Measurements from ENCODE around the gene PAPPA2.

Gene PAPPA2

DNA sequence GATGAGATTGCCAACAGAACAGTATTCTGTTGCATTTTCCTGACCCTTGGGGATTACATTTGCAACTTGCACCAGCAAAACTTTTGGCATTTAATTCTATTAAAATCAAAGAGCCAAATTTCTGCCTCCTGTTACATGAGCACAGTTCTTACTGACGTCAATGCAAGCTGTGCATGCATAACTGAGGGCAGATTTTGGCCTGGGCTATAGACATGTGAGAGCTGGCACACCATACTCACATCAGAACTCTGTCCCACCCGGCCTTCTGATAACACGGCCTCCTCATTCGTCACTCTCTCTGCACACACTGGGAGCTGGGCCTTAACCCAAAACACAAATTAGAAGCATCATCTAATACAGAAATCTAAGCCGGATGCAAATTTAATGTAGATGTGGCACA lies 31.5 kb downstream of the PAPPA2 start:
- DNase-seq (ENCODE audit: low read depth): no peak

DNA sequence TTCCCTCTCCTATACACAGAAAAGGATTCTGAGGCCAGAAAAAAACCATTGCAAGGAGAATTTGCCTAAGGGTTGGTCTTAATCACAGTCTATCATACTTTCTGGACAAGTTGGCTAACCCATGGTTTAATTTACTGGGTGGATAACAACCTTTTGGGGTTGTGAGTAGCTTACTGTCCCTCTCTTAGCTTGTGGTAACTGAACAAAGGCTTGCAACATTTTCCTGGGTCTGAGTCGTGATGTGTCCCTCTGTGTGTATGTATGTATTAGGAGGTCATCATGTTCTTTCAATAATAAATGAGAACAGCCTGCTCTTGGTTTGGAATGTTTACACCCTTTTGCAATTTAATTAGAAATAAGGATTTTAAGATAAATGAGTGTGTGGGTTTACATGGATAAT lies 36.7 kb downstream of the PAPPA2 start:
- DNase-seq (ENCODE audit: low read depth): no peak

DNA sequence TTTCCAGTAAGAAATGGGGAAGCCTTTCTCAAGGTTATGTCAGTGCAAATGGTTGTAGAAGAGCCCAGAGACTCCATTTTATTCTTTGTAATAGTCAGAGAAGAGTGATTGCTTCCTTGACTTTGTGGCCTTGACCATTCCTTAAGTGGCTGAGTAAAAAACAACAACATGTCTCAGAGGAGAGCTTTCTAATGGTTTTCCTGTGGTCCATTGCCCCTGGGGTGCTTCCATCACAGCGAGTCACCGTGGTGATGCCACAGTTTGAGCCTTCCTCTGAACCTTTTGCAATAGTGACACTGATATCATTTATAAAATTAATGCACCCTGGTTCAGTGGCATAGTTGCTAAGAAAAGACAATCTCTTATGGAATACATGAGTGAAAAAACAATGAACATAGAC lies 38.6 kb downstream of the PAPPA2 start:
- DNase-seq (ENCODE audit: low read depth): no peak

- no peak for DNase-seq (ENCODE audit: low read depth)
Measured at GRCh38 chr1:176504848-176505553, 42.0 kb downstream of the PAPPA2 start.

DNA sequence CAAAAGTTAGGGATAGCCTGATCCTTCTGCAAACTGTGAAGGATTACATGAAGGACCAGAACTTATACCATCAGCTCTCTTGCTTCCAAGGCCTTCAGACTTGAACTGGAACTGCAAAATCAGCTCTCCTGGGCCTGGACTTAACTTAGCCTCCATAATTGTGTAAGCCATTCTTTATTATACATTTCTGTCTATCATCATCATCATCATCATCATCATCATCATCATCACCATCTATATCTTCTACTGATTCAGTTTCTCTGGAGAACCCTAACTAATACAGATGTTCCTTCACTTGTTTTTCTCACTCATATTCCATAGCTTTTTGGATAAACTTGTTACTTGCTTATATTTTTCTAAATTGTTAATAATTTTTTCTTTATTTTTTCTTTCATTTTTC lies 50.0 kb downstream of the PAPPA2 start:
- DNase-seq (ENCODE audit: low read depth): no peak

DNA sequence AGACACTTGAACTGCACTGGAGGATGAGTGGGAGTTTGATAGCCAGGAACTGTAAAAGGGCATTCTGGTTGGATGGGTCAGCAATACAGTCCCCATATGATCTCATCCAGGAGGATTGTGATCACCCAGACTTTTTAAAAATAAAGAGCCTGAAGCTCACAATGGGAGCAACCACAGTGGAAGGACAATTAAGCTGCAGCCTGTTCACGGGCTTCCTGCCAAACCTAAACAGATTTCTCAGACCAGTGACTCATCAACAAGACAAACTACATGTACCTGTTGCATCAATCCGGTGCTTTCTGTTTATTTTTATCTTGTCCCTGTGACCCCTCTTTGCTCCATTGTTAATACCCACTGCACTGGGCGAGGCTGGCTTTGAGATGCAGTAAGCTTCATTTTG lies 52.3 kb downstream of the PAPPA2 start:
- no peak for DNase-seq (ENCODE audit: low read depth)

DNA sequence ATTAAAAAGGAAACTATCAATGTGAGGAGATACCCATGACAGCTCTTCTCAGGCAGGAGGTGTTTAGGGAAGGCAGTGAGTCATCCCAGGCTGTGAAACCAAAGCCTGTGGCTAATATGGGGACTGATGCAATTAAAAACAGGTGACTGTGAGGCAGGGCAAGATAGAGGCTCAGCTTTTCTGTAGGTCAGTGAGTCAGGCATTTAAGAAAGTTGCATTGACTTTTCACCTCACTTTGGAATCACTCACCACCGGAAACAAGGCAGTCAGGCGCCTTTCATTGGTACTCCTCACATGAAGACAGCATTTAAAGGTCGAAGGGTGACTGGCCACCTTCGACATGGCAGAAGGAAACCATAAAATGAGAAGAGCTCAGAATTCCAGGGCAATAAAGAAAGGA lies 54.5 kb downstream of the PAPPA2 start:
- DNase-seq (ENCODE audit: low read depth): no peak

- no peak for DNase-seq (ENCODE audit: low read depth)
Measured at GRCh38 chr1:176521211-176521610, 58.2 kb downstream of the PAPPA2 start.

DNA sequence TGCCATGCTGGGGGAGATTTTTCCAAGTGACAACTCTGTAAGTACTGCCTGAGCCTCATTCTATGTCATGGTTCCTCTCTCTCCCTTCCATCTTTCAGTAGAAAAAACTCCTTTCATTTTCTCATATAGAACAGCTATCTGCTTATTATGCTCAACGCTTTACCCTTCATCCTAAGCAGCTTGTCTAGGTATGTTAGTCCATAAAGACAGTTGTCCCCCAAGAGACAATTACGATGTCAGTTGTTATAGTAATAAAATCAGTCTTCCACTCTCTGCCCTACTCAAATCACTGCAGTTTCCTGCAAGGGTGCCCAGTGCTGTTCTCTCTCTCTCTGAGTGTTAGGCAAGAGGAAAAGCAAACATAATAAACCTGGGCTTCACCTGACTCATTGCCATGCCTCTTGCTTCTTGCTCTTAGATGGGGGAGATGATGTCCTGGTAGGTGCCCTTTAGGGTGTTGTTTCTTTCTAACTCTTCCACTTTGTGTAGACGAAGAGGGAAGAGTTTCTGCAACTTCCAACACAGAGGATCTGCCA lies 59.4 kb downstream of the PAPPA2 start:
- DNase-seq (ENCODE audit: low read depth): no peak

GRCh38 chr1:176529395-176530090 lies 66.6 kb downstream of the PAPPA2 start:
- no peak for DNase-seq (ENCODE audit: low read depth)

- DNase-seq (ENCODE audit: low read depth): no peak
Measured at GRCh38 chr1:176531036-176531435, 68.1 kb downstream of the PAPPA2 start.

GRCh38 chr1:176531921-176532897 lies 69.2 kb downstream of the PAPPA2 start:
- DNase-seq (ENCODE audit: low read depth): no peak

- DNase-seq (ENCODE audit: low read depth): no peak
Measured at GRCh38 chr1:176533020-176533419, 70.0 kb downstream of the PAPPA2 start.

DNA sequence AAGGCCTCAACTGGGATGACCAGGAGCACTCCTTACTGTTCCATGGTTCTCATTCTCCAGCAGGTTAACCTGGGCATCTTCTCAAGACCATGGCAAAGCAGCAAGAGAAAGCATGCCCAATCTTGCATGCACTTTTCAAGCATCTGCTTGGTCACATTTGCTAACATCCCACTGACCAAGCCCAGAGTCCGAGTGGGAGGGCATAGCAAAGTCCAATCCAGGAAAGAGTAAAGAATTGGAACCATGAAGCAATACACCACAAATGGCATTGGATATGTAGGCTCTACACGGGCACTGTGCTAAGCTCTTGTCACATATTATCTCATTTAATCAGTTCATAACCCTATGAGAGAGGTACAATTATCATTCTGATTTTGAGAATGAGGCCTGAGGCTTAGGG lies 73.6 kb downstream of the PAPPA2 start:
- DNase-seq (ENCODE audit: low read depth): no peak

DNA sequence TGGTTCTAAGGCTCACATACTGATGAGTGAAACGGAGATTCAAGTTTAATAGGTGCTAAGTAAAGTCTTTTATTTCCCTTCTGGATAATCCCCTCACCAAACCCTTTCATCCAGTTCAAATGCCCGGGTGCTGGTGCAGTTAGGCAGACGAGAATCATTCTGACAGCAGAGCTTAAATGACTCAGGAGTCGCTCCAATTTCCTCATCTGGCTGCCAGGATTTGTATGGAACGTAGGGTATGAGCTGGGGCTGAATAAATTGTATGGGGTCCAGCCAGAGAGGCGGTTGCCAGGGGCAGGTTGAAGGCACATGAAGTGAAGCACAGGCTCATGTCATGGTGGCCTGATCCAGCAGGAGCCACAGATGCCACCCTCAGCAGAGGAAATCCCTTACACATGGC lies 76.0 kb downstream of the PAPPA2 start:
- no peak for DNase-seq (ENCODE audit: low read depth)

GRCh38 chr1:176540428-176540827 lies 77.5 kb downstream of the PAPPA2 start:
- DNase-seq (ENCODE audit: low read depth): no peak

DNA sequence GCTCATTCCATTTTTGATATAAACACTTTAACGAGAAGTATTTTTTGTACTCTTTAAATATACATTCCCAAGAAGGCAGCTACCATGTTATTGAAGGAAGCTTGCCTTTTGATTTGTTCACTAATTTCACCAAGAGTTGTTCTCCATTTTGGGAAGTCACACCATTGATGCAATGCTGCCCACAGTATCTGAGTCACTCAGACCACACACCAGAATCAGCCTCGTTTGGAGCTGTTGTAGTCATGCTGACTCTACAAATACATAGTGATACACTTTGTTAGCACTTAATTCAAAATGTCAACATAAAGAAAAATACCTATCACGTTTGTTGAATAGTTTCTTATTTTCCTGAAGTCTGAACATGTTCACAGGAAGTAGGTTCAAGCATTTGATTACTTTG lies 78.7 kb downstream of the PAPPA2 start:
- no peak for DNase-seq (ENCODE audit: low read depth)

DNA sequence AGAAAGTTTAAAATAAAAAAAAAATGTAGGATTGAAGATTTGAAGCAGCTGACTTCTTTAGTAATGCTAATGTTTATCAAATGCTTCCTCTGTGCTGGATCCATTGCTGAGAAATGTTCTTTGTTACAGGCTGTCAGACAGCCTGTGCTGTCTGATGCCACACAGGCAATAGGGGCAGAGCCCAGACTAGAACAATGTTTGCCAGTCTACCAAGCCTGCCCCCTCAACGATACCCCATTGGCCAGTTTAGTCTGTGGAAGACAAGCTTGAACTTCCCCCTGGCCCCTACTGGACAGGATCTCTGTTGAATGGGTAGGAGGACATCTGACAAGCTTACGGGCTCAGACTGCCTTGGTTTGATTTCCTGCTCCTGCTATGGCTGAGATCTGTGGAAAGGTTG lies 79.4 kb downstream of the PAPPA2 start:
- no peak for DNase-seq (ENCODE audit: low read depth)

DNA sequence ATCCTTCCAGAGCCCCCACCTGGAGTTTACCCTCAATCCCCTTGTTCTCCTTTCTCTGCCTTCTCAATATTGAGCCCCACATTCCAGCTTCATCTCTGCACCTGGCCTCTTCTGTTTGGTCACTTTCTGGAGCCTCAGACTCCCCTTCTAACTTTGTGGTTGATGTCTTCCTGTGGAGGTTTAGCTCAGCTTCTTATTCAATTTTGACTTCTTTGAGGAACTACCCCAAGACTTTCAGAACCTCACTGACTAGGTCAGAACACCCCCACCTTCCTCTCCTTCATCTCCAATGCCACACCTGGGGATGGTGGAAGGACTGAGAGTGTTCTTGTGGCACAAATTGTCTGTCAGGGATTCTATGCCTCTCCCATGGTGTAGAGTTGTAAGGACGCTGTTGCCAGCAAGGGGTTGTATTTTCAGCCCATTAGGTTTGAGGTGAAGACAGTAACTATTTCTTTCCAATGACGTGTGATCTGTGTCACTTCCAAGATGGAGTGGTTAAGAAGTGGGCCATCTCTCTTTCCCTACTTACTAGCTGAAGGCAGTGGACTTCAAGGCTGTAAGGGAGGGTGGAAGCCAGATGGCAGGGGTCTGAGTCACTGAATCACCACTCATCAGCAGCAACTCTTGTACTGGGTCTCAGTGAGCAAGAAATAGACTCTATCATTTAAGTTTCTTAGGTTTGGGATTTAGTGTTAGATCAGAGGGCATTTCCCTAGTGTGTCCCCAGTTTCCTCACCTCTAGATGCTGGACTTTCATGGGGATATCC lies 80.6 kb downstream of the PAPPA2 start:
- DNase-seq (ENCODE audit: low read depth): no peak

DNA sequence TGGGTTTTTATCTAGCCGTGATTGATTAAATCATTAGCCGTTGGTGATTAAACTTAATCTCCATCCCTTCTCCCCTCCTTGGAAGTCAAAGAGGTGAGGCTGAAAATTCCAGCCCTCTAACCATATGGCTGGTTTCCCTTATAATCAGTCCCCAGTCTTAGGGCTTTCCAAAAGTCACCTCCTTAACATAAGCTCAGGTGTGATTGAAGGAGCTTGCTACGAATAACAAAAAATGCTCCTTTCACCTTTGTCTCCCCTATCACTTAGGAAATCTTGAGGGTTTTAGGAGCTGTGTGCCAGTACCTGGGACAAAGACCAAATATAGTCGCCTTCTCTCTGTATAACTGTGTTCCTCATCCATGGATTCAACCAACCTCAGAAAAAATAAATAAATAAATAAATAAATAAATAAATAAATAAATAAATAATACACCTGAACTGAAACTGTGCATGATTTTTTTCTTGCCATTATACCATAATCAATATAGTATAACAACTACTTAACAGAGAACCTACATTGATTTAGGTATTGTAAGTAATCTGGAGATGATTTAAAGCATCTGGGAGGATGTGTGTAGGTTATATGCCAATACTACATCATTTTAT lies 82.2 kb downstream of the PAPPA2 start:
- no peak for DNase-seq (ENCODE audit: low read depth)

- DNase-seq (ENCODE audit: low read depth): no peak
Measured at GRCh38 chr1:176546825-176547224, 83.8 kb downstream of the PAPPA2 start.

All from HS-27A (cell line).